HT1080 (cell line): ENCODE data around the gene PSMA7. TPM values are rescaled to one million over a fixed set of nuclear protein-coding genes. Genes with fewer than 3 reads are reported as not detected.
A peak's percentile ranks its signal among the peaks of the same experiment; 100 is the strongest.
"Not testable (repeated sequence)": the region's sequence is repeated elsewhere in the genome, so short reads cannot be mapped to it uniquely, and the experiment has no call there.

ENCODE experiments used
- DNase-seq: peaks from one replicate; pipeline ENCODE4 v3.0.0-alpha.2; 2015; ENCODE audit warnings: low read depth
- total RNA-seq: library from RNA; depleted of rRNA; stranded (reverse); fragments of >200 nt; shearing (Covaris generic); gene quantifications from 2 replicates; pipeline ENCODE4 v1.2.3, GENCODE V29; 2014

PSMA7 gene
- total RNA-seq, 1 experiment from 2014 or later: 550 TPM

DNA sequence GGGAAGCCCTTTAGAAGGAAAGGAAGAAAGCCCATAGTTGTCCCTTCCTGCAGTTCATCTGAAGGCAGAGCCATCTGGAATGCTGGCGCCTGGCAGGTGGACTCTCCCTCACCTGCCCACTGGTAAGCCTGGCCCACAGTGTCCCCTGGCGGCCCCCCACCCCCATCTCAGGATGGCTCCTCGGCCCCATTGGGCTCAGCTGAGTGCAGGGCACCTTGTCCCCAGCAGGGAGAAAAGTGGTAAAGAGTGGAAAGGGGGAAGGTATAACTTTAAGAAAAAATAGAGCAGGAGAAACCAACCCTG lies 13.0 kb upstream of the PSMA7 start:
- no peak for DNase-seq

DNA sequence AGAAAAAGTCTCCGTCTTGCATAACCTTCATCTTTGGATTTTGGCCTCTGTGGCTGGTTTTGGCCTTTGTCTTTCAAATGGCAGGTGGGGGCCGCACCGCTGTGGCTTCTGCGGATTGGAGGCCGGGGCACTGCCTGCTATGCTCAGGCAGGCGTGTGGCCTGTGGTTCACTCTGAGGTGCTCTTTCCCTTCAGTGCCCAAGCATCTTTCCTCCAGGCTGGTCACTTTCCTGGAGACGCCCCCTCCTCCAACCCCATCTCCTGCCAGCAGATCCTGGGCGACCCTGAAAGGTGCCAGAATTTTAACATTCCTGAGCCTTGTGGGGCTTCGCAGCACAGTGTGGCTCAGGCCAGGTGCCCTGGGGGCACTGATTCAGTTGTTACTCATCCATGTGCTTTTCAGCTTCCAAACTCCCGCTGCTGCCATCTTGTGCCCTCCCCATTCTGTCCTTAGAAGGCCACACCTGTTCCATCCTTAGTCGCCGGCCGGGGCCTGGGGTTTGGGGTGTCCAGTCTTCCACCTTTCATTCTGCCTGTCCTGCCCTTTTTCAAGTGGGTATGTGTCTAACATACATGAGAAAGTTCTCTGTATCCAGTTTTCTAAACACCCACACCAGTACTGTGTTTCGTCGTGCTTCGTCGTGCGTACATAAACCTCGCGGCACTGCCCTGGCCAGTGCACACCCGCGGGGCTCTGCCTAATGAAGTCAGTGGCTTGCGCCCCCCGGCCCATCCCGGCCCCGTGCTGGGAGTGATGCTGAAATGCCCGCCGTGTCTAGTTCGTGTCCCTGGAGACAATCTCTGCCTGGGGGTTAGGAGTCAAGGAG lies 12.4 kb upstream of the PSMA7 start:
- DNase-seq: no peak

DNA sequence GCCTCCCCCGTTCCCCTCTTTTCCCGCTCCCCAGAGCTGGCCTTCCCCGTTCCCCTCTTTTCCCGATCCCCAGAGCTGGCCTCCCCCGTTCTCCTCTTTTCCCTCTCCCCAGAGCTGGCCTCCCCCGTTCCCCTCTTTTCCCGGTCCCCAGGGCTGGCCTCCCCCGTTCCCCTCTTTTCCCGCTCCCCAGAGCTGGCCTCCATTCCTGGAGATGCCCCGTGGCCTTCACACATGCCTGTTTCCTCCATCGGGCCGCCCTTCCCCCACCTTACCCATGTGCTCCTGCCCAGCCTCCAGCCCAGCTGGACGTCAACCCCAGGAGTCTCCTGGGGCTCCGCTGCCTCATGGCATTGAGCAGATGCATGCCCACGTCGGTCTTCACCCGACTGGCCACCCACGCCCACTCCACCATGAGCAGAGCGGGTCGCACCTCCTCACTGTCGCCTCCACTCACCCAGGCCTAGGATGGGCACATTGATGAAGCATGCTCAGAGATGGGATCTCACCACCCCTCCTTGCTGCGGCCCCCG lies 8.7 kb upstream of the PSMA7 start:
- no peak for DNase-seq

DNA sequence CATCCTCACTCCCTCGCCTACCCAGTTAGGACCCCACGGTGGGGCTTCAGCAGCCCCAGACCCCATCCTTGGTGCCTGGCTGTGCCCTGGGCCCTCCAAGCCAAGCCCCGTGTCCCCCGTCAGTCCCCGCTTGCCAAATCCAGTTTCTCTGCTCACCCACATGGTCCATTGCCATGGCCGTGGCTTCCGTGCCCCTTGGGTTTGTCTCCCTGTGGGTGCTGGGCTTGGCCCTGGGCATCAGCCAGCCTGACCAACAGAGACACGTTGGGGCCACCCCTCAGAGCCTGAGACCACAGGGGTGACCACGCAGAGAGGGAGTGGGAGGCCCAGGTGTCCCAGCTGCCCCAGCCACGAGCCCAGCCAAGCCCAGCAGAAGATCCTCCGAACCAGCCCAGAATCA lies 8.0 kb upstream of the PSMA7 start:
- no peak for DNase-seq

DNA sequence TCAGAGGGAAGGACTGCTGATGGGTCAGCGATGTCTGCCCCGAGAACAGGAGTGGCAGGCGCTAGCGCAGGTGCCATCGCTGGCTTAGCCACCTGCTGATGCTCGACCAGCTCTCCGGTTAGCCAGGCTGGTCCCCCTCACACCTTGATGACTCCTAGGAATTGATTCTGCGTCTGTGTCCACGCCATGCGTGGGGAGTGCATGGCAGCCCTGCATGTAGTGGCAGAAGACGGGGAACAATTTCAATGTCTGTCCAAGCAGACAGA lies 7.0 kb upstream of the PSMA7 start:
- no peak for DNase-seq

DNA sequence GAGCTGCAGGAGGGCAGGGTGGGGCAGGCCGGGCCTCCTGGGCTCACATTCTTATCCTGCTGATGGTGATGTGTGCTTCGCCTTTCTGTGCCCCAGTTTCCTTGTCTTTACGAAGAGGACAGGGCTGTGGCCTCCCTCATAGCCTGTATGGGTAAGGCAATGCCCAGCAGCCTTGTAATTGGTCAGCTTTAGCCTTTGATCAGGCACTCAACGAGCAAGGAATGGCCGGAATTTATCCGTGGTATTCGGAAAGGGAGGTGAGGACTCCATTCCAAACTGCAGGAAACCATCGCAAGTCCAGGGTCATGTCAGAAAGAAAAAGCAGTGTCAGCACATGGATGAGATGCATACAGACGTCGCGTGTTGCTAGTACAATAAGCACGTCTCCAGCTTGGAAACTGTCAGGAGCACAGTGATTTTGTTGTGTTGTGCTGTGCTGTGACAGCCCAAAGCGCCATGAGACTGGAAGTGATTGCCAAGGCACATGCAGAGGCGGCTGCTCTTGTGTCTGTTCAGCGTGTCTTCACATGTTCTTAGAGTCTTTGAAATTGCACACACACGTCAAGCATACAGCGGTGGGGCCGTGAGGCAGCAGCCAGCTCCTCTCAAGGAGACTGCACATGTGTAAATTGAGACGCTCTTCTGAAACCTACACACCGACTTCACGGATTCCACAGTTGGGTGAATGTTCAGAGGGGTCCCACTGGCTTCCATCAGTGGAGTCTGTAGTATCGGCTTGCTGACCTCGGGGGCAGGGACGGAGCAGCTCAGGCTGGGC lies 6.5 kb upstream of the PSMA7 start:
- no peak for DNase-seq

DNA sequence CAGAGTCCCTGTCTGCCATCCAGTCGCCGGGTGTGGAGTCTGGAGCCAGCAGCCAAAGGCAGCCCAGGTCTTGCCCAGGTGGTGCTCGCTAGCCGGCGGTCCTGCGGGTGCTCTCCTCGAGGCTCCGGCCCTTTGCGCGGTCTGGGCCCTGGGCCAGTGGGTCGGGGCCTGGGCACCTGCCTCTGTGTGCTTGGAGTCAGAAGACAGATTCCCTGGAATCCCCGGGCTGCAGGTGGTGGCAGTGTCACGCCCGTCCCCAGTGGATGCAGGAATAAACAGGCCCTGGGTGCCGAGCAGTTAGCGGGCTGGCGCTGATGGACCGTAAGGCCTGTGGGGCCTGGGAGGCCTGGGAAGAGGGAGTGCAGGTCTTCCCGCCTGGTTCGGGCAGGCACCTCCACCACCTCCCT lies 5.7 kb upstream of the PSMA7 start:
- DNase-seq: no peak

DNA sequence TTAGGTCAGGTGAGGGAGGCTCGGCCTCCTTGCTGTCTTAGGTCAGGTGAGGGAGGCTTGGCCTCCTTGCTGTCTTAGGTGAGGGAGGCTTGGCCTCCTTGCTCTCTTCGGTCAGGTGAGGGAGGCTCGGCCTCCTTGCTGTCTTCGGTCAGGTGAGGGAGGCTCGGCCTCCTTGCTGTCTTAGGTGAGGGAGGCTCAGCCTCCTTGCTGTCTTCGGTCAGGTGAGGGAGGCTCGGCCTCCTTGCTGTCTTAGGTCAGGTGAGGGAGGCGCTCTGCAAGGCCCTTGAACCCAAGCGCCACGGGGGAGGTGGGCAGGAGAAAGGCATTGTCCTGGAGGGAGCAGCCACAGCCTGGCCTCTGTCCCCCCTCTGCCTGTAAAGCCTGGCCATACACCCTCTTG lies 5.2 kb upstream of the PSMA7 start:
- not testable (repeated sequence) for DNase-seq

DNA sequence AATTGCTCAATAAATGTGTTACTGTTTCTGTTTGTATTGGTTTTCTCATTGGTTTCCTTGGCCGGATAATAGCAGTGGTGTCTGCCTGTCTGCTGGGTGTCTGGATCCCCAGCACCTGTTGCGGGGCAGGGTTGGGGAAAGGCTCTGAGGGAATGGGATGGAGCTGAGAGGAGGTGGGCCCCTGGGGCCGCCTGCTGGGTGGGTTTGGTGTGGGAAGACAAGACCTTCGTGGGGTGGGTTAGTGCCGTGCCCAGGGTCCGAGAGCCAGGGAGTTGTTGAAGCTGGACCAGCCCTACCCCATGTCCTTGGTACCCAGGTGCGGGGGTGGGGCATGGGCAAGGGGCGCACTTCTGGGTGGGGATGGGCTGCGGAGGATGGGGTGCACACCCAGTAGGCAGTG lies 4.3 kb upstream of the PSMA7 start:
- DNase-seq: no peak

DNA sequence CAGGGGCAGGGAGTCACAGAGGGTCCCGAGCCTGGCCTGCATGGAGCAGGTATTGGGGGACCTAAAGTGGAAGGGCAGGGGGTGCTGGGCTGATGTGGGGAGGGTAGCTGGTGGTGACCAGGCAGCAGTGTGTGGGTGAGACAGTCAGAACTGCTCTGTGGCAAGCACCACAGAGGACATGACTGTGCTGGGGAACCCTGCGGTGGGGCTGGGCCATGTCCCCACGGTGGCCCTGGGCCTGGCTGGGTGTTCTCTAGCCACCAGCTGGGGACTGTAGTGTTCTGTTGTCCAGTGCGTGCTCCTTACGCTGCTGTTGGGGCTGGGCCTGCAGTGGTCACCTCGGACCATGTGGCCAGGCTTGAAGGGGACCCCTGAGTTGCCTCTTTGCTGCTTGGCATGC lies 3.9 kb upstream of the PSMA7 start:
- no peak for DNase-seq

DNA sequence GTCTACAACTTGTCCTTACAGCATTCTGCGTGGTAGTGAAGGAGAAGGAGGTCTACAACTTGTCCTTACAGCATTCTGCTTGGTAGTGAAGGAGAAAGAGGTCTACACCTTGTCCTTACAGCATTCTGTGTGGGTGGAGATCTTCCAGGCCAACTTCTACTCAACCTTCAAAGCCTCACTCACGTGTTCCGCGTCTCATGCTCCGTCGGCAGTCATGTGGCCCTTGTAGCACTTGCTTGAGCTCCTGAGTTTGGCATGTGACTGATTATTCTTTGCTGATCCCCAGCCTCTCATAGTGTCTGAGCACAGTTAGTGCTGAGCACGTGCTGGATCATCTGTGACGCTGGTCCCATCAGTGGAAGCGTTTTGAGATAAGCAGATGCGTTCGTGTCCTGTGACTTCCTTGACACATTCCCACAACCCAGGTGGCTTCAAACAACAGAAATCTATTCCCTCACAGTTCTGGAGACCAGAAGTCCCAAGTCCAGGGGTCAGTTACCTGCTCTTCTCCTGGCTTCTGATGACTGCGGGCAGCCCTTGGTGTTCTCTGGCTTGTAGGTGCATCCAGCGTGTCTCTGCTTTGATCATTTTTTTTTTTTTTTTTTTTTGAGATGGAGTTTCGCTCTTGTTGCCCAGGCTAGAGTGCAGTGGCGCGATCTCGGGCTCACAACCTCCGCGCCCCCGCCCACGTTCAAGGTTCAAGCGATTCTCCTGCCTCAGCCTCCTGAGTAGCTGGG lies 3.0 kb upstream of the PSMA7 start:
- DNase-seq: no peak

DNA sequence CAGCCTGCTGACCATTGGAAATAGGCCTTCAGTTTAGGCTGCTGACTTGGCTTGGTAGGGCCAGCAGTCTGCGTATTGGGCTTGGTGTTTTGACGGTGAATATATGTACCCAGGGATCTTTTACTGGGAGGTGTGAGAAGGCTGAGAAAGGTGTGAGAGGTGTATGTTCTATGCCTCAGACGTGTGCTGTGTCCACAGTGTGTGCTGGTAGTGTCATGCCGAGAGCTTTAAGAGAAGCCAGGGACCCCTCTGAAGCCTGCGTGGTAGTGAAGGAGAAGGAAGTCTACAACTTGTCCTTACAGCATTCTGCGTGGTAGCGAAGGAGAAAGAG lies 2.5 kb upstream of the PSMA7 start:
- no peak for DNase-seq

DNA sequence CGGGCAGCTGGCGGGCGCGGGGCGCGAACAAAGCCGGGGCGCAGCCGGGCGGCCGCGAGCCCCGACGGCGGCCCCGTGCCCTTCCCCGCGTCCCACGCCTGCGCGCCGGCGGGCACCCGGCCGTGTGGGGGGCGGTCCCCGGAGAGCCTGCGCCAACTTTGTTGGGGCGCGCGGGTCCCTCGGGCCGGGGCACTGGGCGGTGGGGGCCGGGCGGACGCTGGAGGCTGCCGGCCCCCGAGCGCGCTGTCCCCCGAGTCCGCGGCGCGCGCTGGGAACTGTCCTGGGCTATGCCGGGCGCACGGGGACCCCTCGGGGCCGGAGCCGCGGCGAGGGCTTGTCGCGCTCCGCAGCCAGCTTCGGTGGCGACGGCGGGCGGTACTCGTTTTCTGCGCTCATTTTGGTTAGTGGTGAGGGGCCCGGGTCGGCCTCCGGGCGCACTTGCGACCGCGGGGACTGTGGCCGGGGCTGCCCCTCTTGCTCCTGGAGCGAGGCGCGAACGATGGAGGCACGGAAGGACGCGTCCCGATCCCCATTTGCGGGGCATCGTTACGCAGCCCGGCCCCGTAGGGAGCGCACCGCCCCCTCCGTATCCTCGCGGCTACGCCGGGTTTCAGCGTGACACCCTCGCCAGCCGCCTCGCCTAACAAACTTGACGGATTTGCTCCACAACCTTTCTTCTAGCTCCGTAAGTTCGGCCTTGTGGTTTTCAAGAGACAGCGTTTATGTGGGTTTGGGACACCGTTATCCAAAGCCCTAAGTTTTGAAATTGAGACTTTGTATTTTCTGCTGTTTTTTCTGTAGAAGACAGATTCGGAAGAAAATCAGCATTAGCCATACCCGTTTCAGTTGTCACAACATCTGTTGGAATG lies 997 bp upstream of the PSMA7 start:
- peak; percentile 35 for DNase-seq

DNA sequence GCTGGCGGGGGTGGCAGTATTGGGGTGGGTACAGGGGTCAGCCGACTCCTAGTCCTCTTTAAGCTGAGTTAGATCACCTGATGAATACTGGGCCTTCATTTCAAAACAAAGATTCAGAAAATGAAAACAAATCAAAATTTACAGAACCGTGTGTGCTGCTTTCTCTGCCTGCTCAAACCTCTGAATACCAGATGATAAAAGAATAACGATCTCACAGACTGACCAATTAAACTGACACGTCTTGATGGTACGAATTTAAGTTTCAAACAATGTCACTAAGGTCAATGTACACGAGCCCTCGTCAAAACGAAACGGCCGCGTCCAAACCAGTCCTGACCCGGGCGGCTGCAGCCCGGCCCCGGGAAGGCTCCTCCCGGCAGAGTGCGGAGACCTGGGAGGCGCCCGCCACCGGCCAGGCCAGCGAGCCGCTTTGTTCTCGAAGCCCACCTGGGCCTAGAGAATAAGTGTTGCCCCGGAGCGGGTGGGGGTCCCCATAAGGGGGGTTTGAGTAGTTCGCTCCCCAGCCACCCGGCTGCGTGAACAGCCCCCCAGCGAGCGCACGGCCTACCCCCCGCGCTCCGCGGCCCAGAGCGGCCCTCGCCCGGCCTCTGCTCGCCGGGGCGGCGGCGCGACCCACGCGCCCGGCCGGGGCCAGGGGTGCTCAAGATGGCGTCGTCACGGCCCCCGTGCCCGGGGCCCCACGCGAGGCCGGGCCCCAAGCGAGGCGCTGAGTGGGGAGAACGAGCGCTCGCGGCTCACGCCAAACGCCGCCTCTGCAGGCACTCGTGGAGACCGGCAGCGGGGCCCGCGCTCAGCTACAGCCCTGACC lies 728 bp downstream of the PSMA7 start:
- DNase-seq: no peak

DNA sequence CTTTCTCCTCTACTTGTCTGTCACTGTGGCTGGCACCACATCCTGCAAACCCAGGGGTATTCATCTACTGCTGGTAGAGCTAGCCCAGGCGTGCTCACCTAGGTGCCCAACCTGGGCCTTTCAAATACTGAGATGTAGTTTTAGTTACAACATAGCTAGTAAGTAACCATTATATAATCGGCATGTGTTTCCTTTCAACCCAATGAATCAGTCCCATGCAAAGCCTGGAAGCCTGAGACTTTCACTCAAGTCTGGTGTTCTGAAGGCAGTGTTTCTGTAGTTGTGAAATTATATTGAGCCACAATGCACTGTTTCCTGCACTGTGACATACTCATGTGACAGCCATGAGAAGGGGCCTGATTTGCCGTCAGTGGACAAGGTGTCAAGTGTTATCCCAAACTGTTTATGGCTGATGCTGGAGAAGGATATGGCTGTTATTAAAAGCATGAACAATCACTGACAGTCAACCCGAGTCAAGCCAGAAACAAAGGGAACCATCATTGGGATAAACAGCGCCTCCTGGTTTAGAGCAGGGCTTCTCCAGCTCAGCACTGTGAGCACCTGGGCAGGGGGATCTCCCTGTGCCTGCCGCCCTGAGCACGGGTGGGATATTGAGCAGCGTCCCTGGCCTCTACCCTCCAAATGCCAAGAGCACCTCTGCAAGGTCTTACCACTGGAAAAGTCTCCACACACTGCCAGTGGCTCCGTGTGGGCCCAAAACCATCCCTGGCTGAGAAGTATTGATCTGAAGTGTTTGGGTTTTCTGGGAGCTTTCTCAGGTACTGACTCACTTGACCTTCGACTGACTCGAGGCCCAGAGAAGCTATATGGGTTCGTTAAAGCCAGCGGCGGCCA lies 1.6 kb downstream of the PSMA7 start:
- DNase-seq: no peak

DNA sequence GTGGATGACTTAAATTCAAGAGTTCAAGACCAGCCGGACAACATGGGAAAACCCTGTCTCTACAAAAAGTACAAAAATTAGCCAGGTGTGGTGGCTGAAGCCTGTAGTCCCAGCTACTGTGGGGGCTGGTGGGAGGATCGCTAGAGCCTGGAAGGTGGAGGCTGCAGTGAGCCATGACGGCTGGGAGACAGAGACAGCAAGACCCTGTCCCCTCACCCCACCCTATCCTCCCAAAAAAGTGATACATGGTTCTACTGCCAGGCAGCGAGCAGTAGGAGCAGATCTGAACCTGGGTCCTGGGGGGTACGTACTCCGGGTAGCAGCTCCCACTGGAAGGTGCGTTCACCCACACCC lies 2.2 kb downstream of the PSMA7 start:
- no peak for DNase-seq

DNA sequence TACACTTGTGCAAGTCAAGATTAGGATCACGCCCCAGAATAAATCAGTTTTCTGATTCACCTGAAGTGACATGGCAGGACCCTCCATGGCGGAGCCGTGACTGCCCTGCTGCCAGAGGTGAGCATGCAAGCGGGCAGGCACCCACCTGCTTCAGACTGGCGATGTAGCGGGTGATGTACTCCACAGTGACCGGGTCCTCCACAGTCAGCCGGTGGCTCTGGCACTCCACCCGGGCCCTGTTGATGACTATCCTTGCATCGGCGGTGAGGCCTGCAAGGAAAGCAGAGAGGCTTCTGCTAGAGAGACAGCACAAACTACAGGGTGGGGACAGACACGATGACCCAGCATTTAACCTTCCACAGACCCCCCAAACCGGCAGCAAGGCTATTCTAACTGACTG lies 3.6 kb downstream of the PSMA7 start:
- DNase-seq: no peak

DNA sequence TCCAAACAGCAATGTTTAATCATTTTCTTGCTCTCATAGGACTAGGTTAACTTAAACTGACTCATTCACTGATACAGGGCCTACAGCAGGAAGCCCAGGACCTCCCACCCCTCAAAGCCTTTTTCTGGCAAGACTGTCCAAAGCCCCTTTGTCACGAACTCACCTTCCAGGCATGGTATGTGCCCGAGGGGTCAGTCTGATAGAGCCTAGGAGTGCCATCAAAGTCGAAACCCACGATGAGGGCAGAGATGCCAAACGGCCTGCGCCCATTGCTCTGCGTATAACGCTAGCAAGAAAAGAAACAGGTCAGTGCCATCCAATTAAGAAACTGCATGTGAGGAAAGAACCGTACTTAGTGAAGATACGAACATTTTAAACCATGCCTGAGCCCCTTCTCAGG lies 4.3 kb downstream of the PSMA7 start:
- DNase-seq: no peak

DNA sequence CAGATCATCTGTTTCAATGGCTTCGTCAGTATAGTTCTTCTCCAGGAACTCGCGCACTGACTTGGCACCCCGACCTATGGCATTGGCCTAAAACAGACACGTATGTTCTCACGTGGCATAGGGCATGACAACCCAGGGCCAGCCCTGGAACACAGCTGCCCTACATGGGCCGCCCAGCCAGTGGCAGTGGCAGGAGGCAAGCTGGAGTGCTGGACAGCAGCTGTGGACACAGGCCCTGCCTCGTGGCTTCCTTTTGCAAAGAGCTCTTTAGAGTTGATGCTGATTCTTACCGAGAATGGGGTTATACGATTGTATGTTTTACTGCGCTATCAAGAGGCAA lies 5.0 kb downstream of the PSMA7 start:
- no peak for DNase-seq
